Muscle of leg (tissue), 11 donors: ENCODE results near the gene SIPA1L3. TPM values are rescaled to one million over a fixed set of nuclear protein-coding genes. Genes with fewer than 3 reads are reported as not detected.

Experiments
- DNase-seq: peaks from one replicate; pipeline ENCODE4 v3.0.0; 2013
- H3K27ac ChIP-seq: one replicate; pipeline ENCODE4 v1.5.1; 2013; ENCODE audit warnings: mild to moderate bottlenecking, low read length, control low read depth
- H3K27me3 ChIP-seq: one replicate; pipeline ENCODE4 v1.6.1; 2013; ENCODE audit warnings: low read length; ENCODE audit not compliant: control insufficient read depth, insufficient read depth
- H3K36me3 ChIP-seq: one replicate; pipeline ENCODE4 v1.6.1; 2013; ENCODE audit warnings: low read length; ENCODE audit not compliant: control insufficient read depth, insufficient read depth
- H3K4me1 ChIP-seq: one replicate; pipeline ENCODE4 v1.6.1; 2013; ENCODE audit warnings: low read length; ENCODE audit not compliant: control insufficient read depth, insufficient read depth
- H3K4me3 ChIP-seq: one replicate; pipeline ENCODE4 v1.5.1; 2013; ENCODE audit warnings: low read length, control low read depth
- H3K9me3 ChIP-seq: replicated peaks from 2 replicates; pipeline ENCODE4 v1.6.1; 2013; ENCODE audit warnings: low read depth, low read length; ENCODE audit not compliant: control insufficient read depth
- WGBS: methylation state at CpG from one replicate; pipeline ENCODE4 v1.1.5; 2013; ENCODE audit warnings: missing lambda C conversion rate; ENCODE audit not compliant: insufficient coverage; 5-methylcytosine and 5-hydroxymethylcytosine counted together
- polyA plus RNA-seq, 8 donors: library from polyadenylated mRNA; unstranded; fragments of 120-200 nt; gene quantifications; one replicate each; pipeline versions ENCODE4 v1.2.1 to v1.2.3, GENCODE V29; 2013; ENCODE audit warnings: inconsistent platforms in 1 of 8, low replicate concordance in 1 of 8; ENCODE audit not compliant: insufficient read length in 8 of 8, insufficient read depth in 1 of 8
- total RNA-seq: library from RNA; stranded (reverse); fragments of 120-200 nt; gene quantifications from one replicate; pipeline ENCODE4 v1.2.4, GENCODE V29; 2013

Gene SIPA1L3
- total and polyA plus RNA-seq, 9 donors: 6.8 to 13.8 (median 9.1) TPM

GRCh38 chr19:38180071-38180470, 273.1 kb downstream of the SIPA1L3 start:
- no peak for DNase-seq
- Histone ChIP-seq H3K4me3 (no peak overlapping the region), H3K4me1 (peaks cover 23% of the 10 kb centered on the region), H3K36me3 (peaks cover 9% of the 10 kb centered on the region), H3K9me3 (peaks cover 18% of the 10 kb centered on the region), H3K27ac (no peak overlapping the region), H3K27me3 (no peaks in the 10 kb centered on the region)
- no CpG with 5 or more reads among the region's 3 CpGs for WGBS

DNA sequence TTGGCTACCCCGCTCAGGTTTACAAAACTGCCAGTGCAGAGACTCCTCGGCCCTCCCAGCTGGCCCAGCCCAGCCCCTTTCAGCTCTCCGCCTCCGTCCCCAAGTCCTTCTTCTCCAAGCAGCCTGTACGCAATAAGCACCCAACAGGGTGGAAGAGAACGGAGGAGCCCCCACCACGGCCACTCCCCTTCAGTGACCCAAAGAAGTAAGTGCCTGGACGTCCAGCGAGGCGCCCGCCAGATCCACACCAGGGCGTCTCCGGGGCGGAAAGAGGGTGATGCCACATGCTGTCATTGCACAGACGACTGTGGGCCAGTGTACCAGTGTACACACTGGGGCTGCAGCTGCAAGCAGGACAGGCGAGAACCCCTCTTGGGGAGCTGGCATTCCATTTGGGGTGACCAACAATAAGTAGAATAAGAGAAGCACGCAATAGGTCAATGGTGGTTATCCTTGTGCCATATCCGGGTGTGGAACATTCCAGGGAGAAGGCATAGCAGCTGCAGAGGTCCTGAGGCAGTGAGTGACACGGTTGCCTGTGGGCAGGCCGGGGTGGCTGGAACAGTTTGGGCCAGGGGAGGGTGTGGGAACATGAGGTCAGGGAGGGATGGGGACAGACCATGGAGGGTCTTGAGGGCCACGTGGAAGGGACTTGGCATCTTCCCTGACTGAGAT, 275.7 kb downstream of the SIPA1L3 start:
- H3K4me1 ChIP-seq: peaks cover 23% of the 10 kb centered on the region
- peaks cover 14% of the 10 kb centered on the region for H3K36me3 ChIP-seq
- H3K4me3 ChIP-seq: no peak overlapping the region
- 78% methylated on average over 19 of the region's 21 CpGs for WGBS
- no peaks in the 10 kb centered on the region for H3K27me3 ChIP-seq
- H3K27ac ChIP-seq: no peak overlapping the region
- H3K9me3 ChIP-seq: peaks cover 18% of the 10 kb centered on the region
- DNase-seq: no peak

DNA sequence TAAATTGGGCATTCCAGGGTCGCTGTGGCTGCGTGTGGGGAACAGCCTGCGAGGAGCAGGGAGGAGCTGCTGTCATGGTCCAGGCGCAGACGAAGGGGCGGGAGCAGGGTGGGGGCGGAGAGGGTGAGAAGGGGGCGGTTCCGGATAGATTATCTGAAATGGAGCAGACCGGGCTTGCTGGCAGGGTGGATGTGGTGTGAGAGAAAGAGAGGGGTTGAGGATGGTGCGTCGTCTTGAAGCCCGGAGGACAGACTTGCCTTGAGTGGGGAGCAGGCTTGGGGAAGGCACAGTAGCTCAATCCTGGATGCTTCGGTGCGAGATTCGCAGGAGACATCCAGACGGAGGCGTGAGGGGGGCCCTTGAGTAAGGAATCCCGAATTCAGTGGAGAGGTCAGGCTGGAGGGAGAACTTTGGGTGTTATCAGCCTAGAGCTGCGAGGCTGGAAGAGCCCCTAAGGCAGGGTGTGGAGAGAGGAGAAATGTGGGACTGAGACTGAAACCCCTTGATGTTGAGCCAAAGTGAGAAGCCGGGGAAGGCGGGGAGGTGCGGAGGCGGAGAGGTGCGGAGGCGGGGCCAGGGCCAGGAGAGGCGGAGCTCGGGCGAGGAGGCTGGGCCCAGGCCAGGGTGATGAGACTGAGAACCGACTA, 276.4 kb downstream of the SIPA1L3 start:
- peak; percentile 65 for DNase-seq
- H3K9me3 ChIP-seq: peaks cover 18% of the 10 kb centered on the region
- H3K27me3 ChIP-seq: no peaks in the 10 kb centered on the region
- peak overlapping the region; percentile 72 for H3K27ac ChIP-seq
- H3K4me3 ChIP-seq: peak overlapping the region; percentile 21
- peaks cover 14% of the 10 kb centered on the region for H3K36me3 ChIP-seq
- 12% methylated on average over 28 of the region's 30 CpGs for WGBS
- peaks cover 23% of the 10 kb centered on the region for H3K4me1 ChIP-seq

GRCh38 chr19:38184815-38185214, 277.8 kb downstream of the SIPA1L3 start:
- H3K4me3 ChIP-seq: no peak overlapping the region
- H3K9me3 ChIP-seq: peaks cover 14% of the 10 kb centered on the region
- H3K27me3 ChIP-seq: no peaks in the 10 kb centered on the region
- peaks cover 14% of the 10 kb centered on the region for H3K36me3 ChIP-seq
- no peak for DNase-seq
- WGBS: 89% methylated on average over 9 of the region's 9 CpGs
- peaks cover 30% of the 10 kb centered on the region for H3K4me1 ChIP-seq
- H3K27ac ChIP-seq: no peak overlapping the region

GRCh38 chr19:38185562-38185961, 278.6 kb downstream of the SIPA1L3 start:
- no peak overlapping the region for H3K27ac ChIP-seq
- H3K36me3 ChIP-seq: peaks cover 14% of the 10 kb centered on the region
- WGBS: 87% methylated on average over 8 of the region's 10 CpGs

DNA sequence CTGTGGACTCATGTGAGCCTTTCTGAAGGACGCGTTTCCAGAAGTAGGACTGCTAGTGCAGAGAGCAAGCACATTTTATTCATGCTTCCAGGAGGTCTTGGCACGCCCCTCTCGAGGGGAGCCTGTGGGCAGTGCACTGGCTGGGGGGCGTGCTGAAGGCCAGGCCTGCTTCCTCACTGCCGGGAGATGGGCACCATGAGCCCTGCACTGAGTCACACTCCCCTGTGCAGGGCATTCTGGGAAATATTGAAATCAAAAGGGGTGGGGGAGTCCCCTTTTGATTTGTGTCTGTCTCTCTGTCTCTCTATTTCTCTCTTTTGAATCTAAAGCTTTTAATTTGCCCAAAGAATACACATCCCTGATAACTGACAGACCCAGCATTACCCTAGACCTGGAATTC, 283.1 kb downstream of the SIPA1L3 start:
- Histone ChIP-seq H3K9me3 (no peaks in the 10 kb centered on the region), H3K4me1 (peaks cover 10% of the 10 kb centered on the region), H3K27me3 (no peaks in the 10 kb centered on the region), H3K4me3 (no peak overlapping the region), H3K27ac (peak overlapping the region; percentile 59), H3K36me3 (peaks cover 14% of the 10 kb centered on the region)
- DNase-seq: no peak
- WGBS: 53% methylated on average over 6 of the region's 6 CpGs

More at GRCh38 chr19:38185562-38185961, 278.6 kb downstream of the SIPA1L3 start:
- no peak for DNase-seq
- Histone ChIP-seq H3K27me3 (no peaks in the 10 kb centered on the region), H3K9me3 (peaks cover 6% of the 10 kb centered on the region), H3K4me1 (peaks cover 33% of the 10 kb centered on the region), H3K4me3 (no peak overlapping the region)

GRCh38 chr19:38190793-38191192, 283.8 kb downstream of the SIPA1L3 start:
- no peak overlapping the region for H3K4me3 ChIP-seq
- H3K27ac ChIP-seq: peak overlapping the region; percentile 59
- H3K4me1 ChIP-seq: peaks cover 10% of the 10 kb centered on the region
- no peaks in the 10 kb centered on the region for H3K9me3 ChIP-seq
- peaks cover 13% of the 10 kb centered on the region for H3K36me3 ChIP-seq
- WGBS: 68% methylated on average over 3 of the region's 6 CpGs
- DNase-seq: no peak
- H3K27me3 ChIP-seq: no peaks in the 10 kb centered on the region

GRCh38 chr19:38191747-38192146, 284.7 kb downstream of the SIPA1L3 start:
- H3K4me1 ChIP-seq: peaks cover 10% of the 10 kb centered on the region
- 92% methylated on average over 6 of the region's 13 CpGs for WGBS
- no peaks in the 10 kb centered on the region for H3K27me3 ChIP-seq
- no peaks in the 10 kb centered on the region for H3K9me3 ChIP-seq
- H3K27ac ChIP-seq: no peak overlapping the region
- no peak overlapping the region for H3K4me3 ChIP-seq
- DNase-seq: no peak
- H3K36me3 ChIP-seq: peaks cover 11% of the 10 kb centered on the region

DNA sequence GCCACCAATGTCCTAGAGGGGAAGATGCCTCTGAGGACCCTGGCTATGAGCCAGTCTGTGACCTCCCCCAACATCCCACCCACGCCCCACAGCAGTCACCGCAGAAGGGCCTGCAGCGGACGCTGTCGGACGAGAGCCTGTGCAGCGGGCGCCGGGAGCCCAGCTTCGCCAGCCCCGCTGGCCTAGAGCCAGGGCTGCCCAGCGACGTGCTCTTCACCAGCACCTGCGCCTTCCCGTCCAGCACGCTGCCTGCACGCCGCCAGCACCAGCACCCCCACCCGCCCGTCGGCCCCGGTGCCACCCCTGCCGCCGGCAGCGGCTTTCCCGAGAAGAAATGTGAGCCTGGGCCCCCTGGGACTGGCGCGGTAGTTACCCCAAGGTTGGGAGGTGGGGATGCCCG, 286.4 kb downstream of the SIPA1L3 start:
- no peaks in the 10 kb centered on the region for H3K27me3 ChIP-seq

GRCh38 chr19:38194061-38194701, 287.2 kb downstream of the SIPA1L3 start:
- peaks cover 5% of the 10 kb centered on the region for H3K4me1 ChIP-seq
- WGBS: 86% methylated on average over 8 of the region's 13 CpGs
- H3K27ac ChIP-seq: no peak overlapping the region
- H3K27me3 ChIP-seq: no peaks in the 10 kb centered on the region
- H3K36me3 ChIP-seq: peaks cover 18% of the 10 kb centered on the region
- DNase-seq: no peak
- H3K4me3 ChIP-seq: no peak overlapping the region
- no peaks in the 10 kb centered on the region for H3K9me3 ChIP-seq

More for the DNA sequence above, 286.4 kb downstream of the SIPA1L3 start:
- DNase-seq: no peak
- Histone ChIP-seq H3K27ac (no peak overlapping the region), H3K36me3 (peaks cover 12% of the 10 kb centered on the region), H3K9me3 (no peaks in the 10 kb centered on the region), H3K4me3 (no peak overlapping the region), H3K4me1 (peaks cover 10% of the 10 kb centered on the region)
- WGBS: 90% methylated on average over 27 of the region's 29 CpGs
